ENCODE results near the gene AOPEP.

Gene AOPEP

GRCh38 chr9:94726495-94727191, at the start of gene AOPEP:
AOPEP (plus strand) TSS chr9:94726699; CDS start chr9:94759784, 33,085 bp downstream.
- DNase-seq = peak; percentile 82

GRCh38 chr9:94677929-94678328, 48.6 kb upstream of the AOPEP start:
- DNase-seq = no peak

- DNase-seq = no peak
Observed at GRCh38 chr9:94679587-94679986, 46.9 kb upstream of the AOPEP start.

GRCh38 chr9:94680020-94680419, 46.5 kb upstream of the AOPEP start:
- DNase-seq = no peak

- DNase-seq = no peak
Observed at GRCh38 chr9:94680621-94681020, 45.9 kb upstream of the AOPEP start.

- DNase-seq = no peak
Observed at GRCh38 chr9:94681508-94681907, 45.0 kb upstream of the AOPEP start.

GRCh38 chr9:94685359-94685758, 41.1 kb upstream of the AOPEP start:
- DNase-seq = no peak

- DNase-seq = no peak
Observed at GRCh38 chr9:94687451-94687850, 39.0 kb upstream of the AOPEP start.

- no peak for DNase-seq
Observed at GRCh38 chr9:94690344-94690743, 36.2 kb upstream of the AOPEP start.

- no peak for DNase-seq
Observed at GRCh38 chr9:94692601-94693000, 33.9 kb upstream of the AOPEP start.

- no peak for DNase-seq
Observed at GRCh38 chr9:94693485-94694204, 32.9 kb upstream of the AOPEP start.

GRCh38 chr9:94696545-94696944, 30.0 kb upstream of the AOPEP start:
- DNase-seq = no peak

GRCh38 chr9:94697972-94698581, 28.4 kb upstream of the AOPEP start:
- DNase-seq = no peak

GRCh38 chr9:94699715-94700373, 26.7 kb upstream of the AOPEP start:
- DNase-seq = no peak

- no peak for DNase-seq
Observed at GRCh38 chr9:94700445-94700844, 26.1 kb upstream of the AOPEP start.

- no peak for DNase-seq
Observed at GRCh38 chr9:94703488-94704140, 22.9 kb upstream of the AOPEP start.

GRCh38 chr9:94705162-94705702, 21.3 kb upstream of the AOPEP start:
- no peak for DNase-seq

GRCh38 chr9:94706922-94707321, 19.6 kb upstream of the AOPEP start:
- no peak for DNase-seq

- no peak for DNase-seq
Observed at GRCh38 chr9:94713436-94714215, 12.9 kb upstream of the AOPEP start.

GRCh38 chr9:94714494-94714893, 12.0 kb upstream of the AOPEP start:
- no peak for DNase-seq

GRCh38 chr9:94717761-94718160, 8.7 kb upstream of the AOPEP start:
- DNase-seq = no peak

GRCh38 chr9:94718936-94719335, 7.6 kb upstream of the AOPEP start:
- no peak for DNase-seq
